HepG2 (cell line): ENCODE data around the gene ZNF23. TPM values are rescaled to one million over a fixed set of nuclear protein-coding genes. Genes with fewer than 3 reads are reported as not detected.

Source experiments
- ARID4A ChIP-seq: sonication (generic); formaldehyde crosslinking; IDR thresholded peaks from 2 replicates; pipeline ENCODE4 v1.5.0; 2020; ENCODE audit warnings: mild to moderate bottlenecking, missing genetic modification reagents, borderline replicate concordance
- GMEB1 ChIP-seq: sonication (generic); formaldehyde crosslinking; IDR thresholded peaks from 2 replicates; pipeline ENCODE4 v1.5.1; 2020; ENCODE audit warnings: missing genetic modification reagents, mild to moderate bottlenecking, borderline replicate concordance
- MEIS1 ChIP-seq: sonication (generic); formaldehyde crosslinking; IDR thresholded peaks from 2 replicates; pipeline ENCODE4 v1.9.0; 2021; ENCODE audit warnings: mild to moderate bottlenecking, missing genetic modification reagents, moderate library complexity, borderline replicate concordance
- MYC ChIP-seq: sonication (generic); formaldehyde crosslinking; IDR thresholded peaks from 2 replicates; pipeline ENCODE4 v1.9.0; 2021; ENCODE audit warnings: missing genetic modification reagents, borderline replicate concordance
- PHF21A ChIP-seq: sonication (generic); formaldehyde crosslinking; IDR thresholded peaks from 2 replicates; pipeline ENCODE4 v1.5.0; 2020; ENCODE audit warnings: mild to moderate bottlenecking, missing genetic modification reagents
- RXRA ChIP-seq: sonication (generic); formaldehyde crosslinking; IDR thresholded peaks from 2 replicates; pipeline ENCODE4 v1.5.1; 2020; ENCODE audit warnings: missing genetic modification reagents
- STAG1 ChIP-seq: sonication (generic); formaldehyde crosslinking; IDR thresholded peaks from 2 replicates; pipeline ENCODE4 v1.4.0; 2020; ENCODE audit warnings: missing genetic modification reagents
- SUZ12 ChIP-seq: fragments of 150-350 bp; IDR thresholded peaks from 2 replicates; pipeline ENCODE4 v1.6.1; 2014; ENCODE audit warnings: low read depth, low read length
- ZBTB7B ChIP-seq: sonication (generic); formaldehyde crosslinking; IDR thresholded peaks from 2 replicates; pipeline ENCODE4 v1.4.0; 2020; ENCODE audit warnings: missing genetic modification reagents
- ZFP36L1 ChIP-seq: sonication (generic); formaldehyde crosslinking; IDR thresholded peaks from 2 replicates; pipeline ENCODE4 v1.8.0; 2022; ENCODE audit warnings: mild to moderate bottlenecking, missing genetic modification reagents, moderate library complexity
- ZNF720 ChIP-seq: sonication (generic); formaldehyde crosslinking; IDR thresholded peaks from 2 replicates; pipeline ENCODE4 v1.4.0; 2020; ENCODE audit warnings: missing genetic modification reagents
- ZNF724P ChIP-seq: sonication (generic); formaldehyde crosslinking; IDR thresholded peaks from 2 replicates; pipeline ENCODE4 v1.8.0; 2022; ENCODE audit warnings: missing genetic modification reagents, borderline replicate concordance
- ZSCAN21 ChIP-seq: sonication (generic); formaldehyde crosslinking; IDR thresholded peaks from 2 replicates; pipeline ENCODE4 v1.8.0; 2022; ENCODE audit warnings: mild to moderate bottlenecking, missing genetic modification reagents, moderate library complexity, borderline replicate concordance
- ZSCAN5A ChIP-seq: sonication (generic); formaldehyde crosslinking; IDR thresholded peaks from 2 replicates; pipeline ENCODE4 v1.8.0; 2022; ENCODE audit warnings: mild to moderate bottlenecking, missing genetic modification reagents, borderline replicate concordance
- polyA plus RNA-seq, 8 experiments: library from polyadenylated mRNA; depleted of rRNA in 3 of 8; stranded (reverse) in 7 of 8; unstranded in 1 of 8; fragments of >200 nt; fragmentation: Illumina TruSeq in 4 of 8; extraction: Trizol in 4 of 8; gene quantifications; 2 replicates each; pipeline versions ENCODE4 v1.2.1 to v1.2.3, GENCODE V29; 2011 to 2016; ENCODE audit warnings: low read depth in 4 of 8, missing spikeins in 1 of 8, mixed read lengths in 1 of 8; ENCODE audit not compliant: insufficient read depth in 1 of 8
- total RNA-seq, 5 experiments: library from RNA; depleted of rRNA; stranded (reverse); fragments of >200 nt; fragmentation: Illumina TruSeq; extraction: Trizol; gene quantifications; 2 replicates each; pipeline ENCODE4 v1.2.3, GENCODE V29; 2016; ENCODE audit warnings: low read depth in 1 of 5
- TF ChIP-seq, protein P1 (sequence below): sonication (generic); formaldehyde crosslinking; IDR thresholded peaks from 2 replicates; pipeline ENCODE4 v1.5.1; 2020; ENCODE audit warnings: mild to moderate bottlenecking, missing genetic modification reagents, moderate library complexity
- TF ChIP-seq, protein P2 (sequence below): sonication (generic); formaldehyde crosslinking; IDR thresholded peaks from 2 replicates; pipeline ENCODE4 v1.5.0; 2020; ENCODE audit warnings: missing genetic modification reagents

ZNF23 gene
- total and polyA plus RNA-seq, 2 of the 13 experiments (the other 11 are each of a cell fraction or from before 2014, with no cell fraction given), result 8.6 to 12.2 TPM

DNA sequence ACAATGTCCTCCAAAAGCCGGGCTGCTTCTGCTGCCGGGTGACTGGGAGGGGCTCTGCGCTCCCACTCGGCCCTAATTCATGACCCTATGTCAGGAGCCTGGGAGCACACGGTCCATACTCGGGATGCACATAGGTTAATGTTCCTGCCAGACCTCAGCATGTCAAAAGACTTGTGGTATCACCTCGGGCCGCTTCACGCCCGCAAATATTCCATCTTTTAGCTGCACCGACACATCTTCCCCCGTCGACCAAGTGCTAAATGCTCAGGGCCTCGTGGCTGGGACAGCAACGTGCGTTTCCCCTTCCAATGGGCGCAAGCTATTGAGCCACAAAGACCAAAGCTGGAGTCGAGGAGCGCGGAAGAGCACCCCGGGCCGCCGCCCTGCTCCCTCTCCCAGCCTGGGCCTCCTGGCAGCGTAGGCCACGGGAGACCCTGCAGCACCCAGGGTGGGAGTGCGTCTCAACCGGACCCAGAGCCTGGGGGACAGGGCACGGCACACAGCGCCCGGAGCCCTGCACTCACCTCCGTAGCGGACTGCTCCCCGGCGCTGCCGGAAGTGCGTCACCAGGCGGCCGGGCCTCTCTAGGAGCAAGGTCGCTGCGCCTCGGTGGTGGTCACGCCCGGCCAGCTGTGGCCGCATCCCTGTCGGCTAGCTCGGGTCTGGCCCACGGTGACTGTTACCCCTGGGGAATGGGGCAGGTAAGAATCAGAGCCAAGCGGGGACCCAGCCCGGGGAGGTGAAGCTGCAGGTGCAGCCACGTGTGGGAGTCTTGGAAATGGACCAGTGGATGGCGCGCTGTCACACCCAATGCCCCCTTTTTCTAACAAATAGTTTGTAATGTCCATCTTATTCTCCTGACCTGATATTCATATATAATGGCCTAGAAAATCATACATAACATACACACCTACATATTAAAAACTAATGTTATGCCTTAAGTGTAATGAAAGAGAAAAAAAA lies at the start of gene ZNF23 (continued):
- TF ChIP-seq ARID4A (CRISPR knock-in tag) (peak; percentile 100), ZBTB7B (CRISPR knock-in tag) (peak; percentile 61), MYC (CRISPR knock-in tag) (peak; percentile 98), ZNF724P (CRISPR knock-in tag) (peak; percentile 91; the same call in 1 of the 2 replicates), ZSCAN5A (CRISPR knock-in tag) (no peak), MEIS1 (CRISPR knock-in tag) (peak; percentile 69; the same call in 1 of the 2 replicates), GMEB1 (CRISPR knock-in tag) (peak; percentile 93), SUZ12 (no peak), ZFP36L1 (CRISPR knock-in tag) (no peak), ZNF720 (CRISPR knock-in tag) (0 out of 2 replicates have a peak, but pooled peaks have one; percentile 31), PHF21A (CRISPR knock-in tag) (peak; percentile 80; the same call in 1 of the 2 replicates), STAG1 (CRISPR knock-in tag) (no peak; the same call in 1 of the 2 replicates), ZSCAN21 (peak; percentile 75), RXRA (peak; percentile 89)
- TF ChIP-seq, protein P1, sequence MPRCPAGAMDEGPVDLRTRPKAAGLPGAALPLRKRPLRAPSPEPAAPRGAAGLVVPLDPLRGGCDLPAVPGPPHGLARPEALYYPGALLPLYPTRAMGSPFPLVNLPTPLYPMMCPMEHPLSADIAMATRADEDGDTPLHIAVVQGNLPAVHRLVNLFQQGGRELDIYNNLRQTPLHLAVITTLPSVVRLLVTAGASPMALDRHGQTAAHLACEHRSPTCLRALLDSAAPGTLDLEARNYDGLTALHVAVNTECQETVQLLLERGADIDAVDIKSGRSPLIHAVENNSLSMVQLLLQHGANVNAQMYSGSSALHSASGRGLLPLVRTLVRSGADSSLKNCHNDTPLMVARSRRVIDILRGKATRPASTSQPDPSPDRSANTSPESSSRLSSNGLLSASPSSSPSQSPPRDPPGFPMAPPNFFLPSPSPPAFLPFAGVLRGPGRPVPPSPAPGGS (CRISPR knock-in tag), result peak; percentile 73
- TF ChIP-seq, protein P2, sequence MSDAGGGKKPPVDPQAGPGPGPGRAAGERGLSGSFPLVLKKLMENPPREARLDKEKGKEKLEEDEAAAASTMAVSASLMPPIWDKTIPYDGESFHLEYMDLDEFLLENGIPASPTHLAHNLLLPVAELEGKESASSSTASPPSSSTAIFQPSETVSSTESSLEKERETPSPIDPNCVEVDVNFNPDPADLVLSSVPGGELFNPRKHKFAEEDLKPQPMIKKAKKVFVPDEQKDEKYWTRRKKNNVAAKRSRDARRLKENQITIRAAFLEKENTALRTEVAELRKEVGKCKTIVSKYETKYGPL (CRISPR knock-in tag), result peak; percentile 55; the same call in 1 of the 2 replicates
